ENCODE results near the gene MEGF10.

DNA sequence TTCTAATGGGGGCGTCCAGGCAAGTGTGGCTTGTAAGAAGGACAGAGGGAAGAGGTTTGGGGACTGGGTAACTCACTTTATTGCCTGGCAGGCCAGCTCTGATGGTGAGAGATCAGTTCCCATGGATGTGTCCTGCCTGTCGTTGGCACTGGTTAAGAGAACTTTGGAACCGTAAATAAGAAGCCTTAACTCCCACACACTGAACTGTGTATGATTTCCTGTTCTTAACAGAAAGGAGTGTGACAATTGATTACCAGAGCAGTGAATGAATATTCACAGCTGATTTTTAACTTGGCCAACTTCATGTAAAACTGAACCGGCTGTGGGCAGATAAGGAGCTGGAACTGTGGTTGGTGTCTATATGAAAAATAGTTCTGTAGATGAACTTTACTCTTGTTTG, 63.2 kb downstream of the MEGF10 start:
- TF ChIP-seq L3MBTL2 (conservative IDR thresholded peaks at IDR 0.05) (no peak), FOXK2 (IDR thresholded peaks at IDR 0.05) (no peak), SUZ12 (IDR thresholded peaks at IDR 0.05) (no peak), ELF4 (IDR thresholded peaks at IDR 0.05) (no peak), TARDBP (IDR thresholded peaks at IDR 0.05) (no peak), FOXM1 (IDR thresholded peaks at IDR 0.05; ENCODE audit: borderline replicate concordance) (no peak), SP1 (IDR thresholded peaks at IDR 0.05) (no peak), HDGF (IDR thresholded peaks at IDR 0.05; ENCODE audit: borderline replicate concordance) (no peak), FOXA1 (IDR thresholded peaks at IDR 0.05) (no peak), LEF1 (IDR thresholded peaks at IDR 0.05; ENCODE audit: borderline replicate concordance) (no peak)

Data from HEK293T (cell line).